HCT116 (cell line): ENCODE data around the gene SSR1. TPM values are rescaled to one million over a fixed set of nuclear protein-coding genes. Genes with fewer than 3 reads are reported as not detected.

Source experiments
- ATAC-seq: fragments of 200-7000 bp; cut with Tn5 transposase; 2 replicates; pipeline ENCODE4 v1.9.1; 2020; ENCODE audit warnings: mild to moderate bottlenecking, moderate library complexity
- BruUV-seq: library from RNA; stranded (reverse); fragments of 400-500 nt; replicated peaks from 2 replicates; lab custom pipeline; 2021; lab: Mats Ljungman, UMichigan
- CTCF ChIA-PET: fragments of 300-600 bp; sonication (Branson Sonifier 250); formaldehyde crosslinking; loops from one replicate; lab custom pipeline; 2021; ENCODE audit warnings: antibody characterized with exemption; lab: Charles Lee
- POLR2A ChIA-PET: fragments of 300-600, 350-600 bp; sonication (Branson Sonifier 250); formaldehyde crosslinking; loops from one replicate; lab custom pipeline; 2021; ENCODE audit warnings: antibody characterized with exemption; lab: Charles Lee
- RAD21 ChIA-PET, 2 experiments: fragments of 300-600 bp; sonication (Branson Sonifier 250); formaldehyde crosslinking; loops; one replicate each; lab custom pipeline; 2023; ENCODE audit warnings: low total read pairs in 2 of 2; ENCODE audit not compliant: uncharacterized antibody in 2 of 2, unreplicated experiment in 2 of 2, low non-redundant PET in 1 of 2; lab: Charles Lee
- DNase-seq: peaks from one replicate; pipeline ENCODE4 v3.0.0-alpha.2; 2010; ENCODE audit warnings: low read depth, low spot score
- H2AFZ ChIP-seq: fragments of 200-600 bp; shearing (Covaris generic), sonication (generic); 2 replicates; pipeline ENCODE4 v1.6.1; 2017; ENCODE audit warnings: low read depth, mixed run types, mixed read lengths, antibody characterized with exemption, low read length; ENCODE audit not compliant: poor library complexity, severe bottlenecking
- H3K27ac ChIP-seq: 2 replicates; pipeline ENCODE4 v1.5.1; 2012; ENCODE audit warnings: low read depth, low read length
- H3K27me3 ChIP-seq: fragments of 200-600 bp; sonication (generic); 2 replicates; pipeline ENCODE4 v1.6.1; 2016; ENCODE audit warnings: mixed run types, low read length, mixed read lengths; ENCODE audit not compliant: insufficient read depth
- H3K36me3 ChIP-seq, 2 experiments: fragments of 200-500 bp in 1 of 2; fragments of 200-600 bp in 1 of 2; sonication (Bioruptor generic) in 1 of 2; sonication (generic) in 1 of 2; 2 replicates each; pipeline versions ENCODE4 v1.5.1 to v1.6.1; 2014 to 2016; ENCODE audit warnings: low read length in 2 of 2, inconsistent platforms in 1 of 2, mixed read lengths in 1 of 2, mixed run types in 1 of 2; ENCODE audit not compliant: insufficient read depth in 2 of 2, control insufficient read depth in 1 of 2
- H3K4me1 ChIP-seq, 2 experiments: fragments of 200-600 bp in 1 of 2; sonication (generic) in 1 of 2; 2 replicates each; pipeline versions ENCODE4 v1.5.1 to v1.6.1; 2012 to 2017; ENCODE audit warnings: low read length in 2 of 2, inconsistent platforms in 1 of 2, mild to moderate bottlenecking in 1 of 2, mixed read lengths in 1 of 2, mixed run types in 1 of 2, moderate library complexity in 1 of 2; ENCODE audit not compliant: insufficient read depth in 2 of 2, control insufficient read depth in 1 of 2
- H3K4me2 ChIP-seq: fragments of 200-600 bp; sonication (generic); 2 replicates; pipeline ENCODE4 v1.6.1; 2017; ENCODE audit warnings: mixed run types, low read length, mixed read lengths
- H3K4me3 ChIP-seq, 2 experiments: fragments of 200-600 bp in 1 of 2; sonication (generic) in 1 of 2; replicated peaks in 1 of 2; 2 replicates each; pipeline ENCODE4 v1.5.1; 2011 to 2016; ENCODE audit warnings: low read length in 2 of 2, control low read depth in 1 of 2, low read depth in 1 of 2, mild to moderate bottlenecking in 1 of 2, mixed read lengths in 1 of 2, mixed run types in 1 of 2
- H3K79me2 ChIP-seq: fragments of 200-600 bp; sonication (generic); 2 replicates; pipeline ENCODE4 v1.6.1; 2017; ENCODE audit warnings: mild to moderate bottlenecking, mixed run types, low read length, moderate library complexity, mixed read lengths; ENCODE audit not compliant: insufficient read depth
- H3K9ac ChIP-seq: fragments of 200-600 bp; sonication (generic); 2 replicates; pipeline ENCODE4 v1.6.1; 2016; ENCODE audit warnings: low read length, mixed read lengths
- H3K9me2 ChIP-seq: fragments of 200-600 bp; sonication (generic), shearing (Covaris generic); 2 replicates; pipeline ENCODE4 v1.6.1; 2017; ENCODE audit warnings: mixed run types, mild to moderate bottlenecking, moderate library complexity; ENCODE audit not compliant: insufficient read depth
- H3K9me3 ChIP-seq, 2 experiments: fragments of 200-500 bp in 1 of 2; fragments of 200-600 bp in 1 of 2; sonication (Bioruptor generic) in 1 of 2; sonication (generic) in 1 of 2; 2 replicates each; pipeline ENCODE4 v1.6.1; 2014 to 2017; ENCODE audit warnings: low read length in 2 of 2, mixed read lengths in 2 of 2, inconsistent platforms in 1 of 2, low read depth in 1 of 2, mild to moderate bottlenecking in 1 of 2, mixed run types in 1 of 2, moderate library complexity in 1 of 2; ENCODE audit not compliant: control insufficient read depth in 1 of 2, insufficient read depth in 1 of 2
- H4K20me1 ChIP-seq: fragments of 200-600 bp; sonication (generic), shearing (Covaris generic); 2 replicates; pipeline ENCODE4 v1.6.1; 2017; ENCODE audit warnings: mixed run types, mild to moderate bottlenecking, moderate library complexity; ENCODE audit not compliant: insufficient read depth
- CBX3 ChIP-seq: IDR thresholded peaks from 2 replicates; pipeline ENCODE4 v1.6.1; 2012; ENCODE audit warnings: low read depth
- CEBPB ChIP-seq: IDR thresholded peaks from 2 replicates; pipeline ENCODE4 v1.6.1; 2012; ENCODE audit warnings: low read depth
- EGR1 ChIP-seq: IDR thresholded peaks from 2 replicates; pipeline ENCODE4 v1.6.1; 2012; ENCODE audit warnings: low read depth
- ELF1 ChIP-seq: IDR thresholded peaks from 2 replicates; pipeline ENCODE4 v1.6.1; 2012; ENCODE audit warnings: low read depth, borderline replicate concordance
- EZH2 ChIP-seq: fragments of 200-600 bp; sonication (generic); IDR thresholded peaks from 2 replicates; pipeline ENCODE4 v1.6.1; 2017; ENCODE audit warnings: antibody characterized with exemption, mixed run types
- EZH2phosphoT487 ChIP-seq: fragments of 200-600 bp; IDR thresholded peaks from 2 replicates; pipeline ENCODE4 v1.6.1; 2018; ENCODE audit warnings: antibody characterized with exemption, borderline replicate concordance
- FOSL1 ChIP-seq: IDR thresholded peaks from 2 replicates; pipeline ENCODE4 v1.6.1; 2012; ENCODE audit warnings: low read depth
- JUND ChIP-seq: IDR thresholded peaks from 2 replicates; pipeline ENCODE4 v1.6.1; 2012
- POLR2A ChIP-seq: IDR thresholded peaks from 2 replicates; pipeline ENCODE4 v1.7.0; 2011; ENCODE audit warnings: borderline replicate concordance; ENCODE audit not compliant: insufficient read depth, insufficient read length; ENCODE audit errors: extremely low read depth
- POLR2AphosphoS5 ChIP-seq: IDR thresholded peaks from 2 replicates; pipeline ENCODE4 v1.6.1; 2011; ENCODE audit warnings: mild to moderate bottlenecking, low read depth, low read length, moderate library complexity
- RAD21 ChIP-seq: IDR thresholded peaks from 2 replicates; pipeline ENCODE4 v1.6.1; 2012; ENCODE audit warnings: low read depth, mild to moderate bottlenecking
- SIN3A ChIP-seq: IDR thresholded peaks from 2 replicates; pipeline ENCODE4 v1.6.1; 2012; ENCODE audit warnings: low read depth
- SRF ChIP-seq: IDR thresholded peaks from 2 replicates; pipeline ENCODE4 v1.6.1; 2012; ENCODE audit warnings: low read depth
- TCF7L2 ChIP-seq: IDR thresholded peaks from 2 replicates; pipeline ENCODE4 v1.7.0; 2011; ENCODE audit warnings: borderline replicate concordance, inconsistent platforms; ENCODE audit not compliant: insufficient read depth, insufficient read length; ENCODE audit errors: extremely low read depth
- YY1 ChIP-seq: IDR thresholded peaks from 2 replicates; pipeline ENCODE4 v1.6.1; 2011; ENCODE audit warnings: low read length, low read depth, moderate library complexity, mild to moderate bottlenecking; ENCODE audit not compliant: insufficient replicate concordance; ENCODE audit errors: extremely low read depth
- ZNF274 ChIP-seq: fragments of 200-500 bp; sonication (Bioruptor generic); IDR thresholded peaks from 2 replicates; pipeline ENCODE4 v1.6.1; 2014; ENCODE audit warnings: mild to moderate bottlenecking, low read depth, low read length, inconsistent platforms
- intact Hi-C: fragments of 100-400 bp; cut with micrococcal nuclease; formaldehyde crosslinking; loops from 2 replicates; pipeline ENCODE4 v1.10.0; 2022
- total RNA-seq: library from RNA; stranded (reverse); gene quantifications from one replicate; pipeline ENCODE4 v1.2.1, GENCODE V29; 2021; ENCODE audit not compliant: unreplicated experiment
- TF ChIP-seq, protein P1 (sequence below), 3 experiments: fragments of 200-600 bp in 1 of 3; sonication (generic) in 1 of 3; IDR thresholded peaks in 2 of 3; conservative IDR thresholded peaks in 1 of 3; 2 replicates each; pipeline ENCODE4 v1.5.1; 2012 to 2017; ENCODE audit warnings: low read depth in 2 of 3, low read length in 2 of 3, antibody characterized with exemption in 1 of 3, borderline replicate concordance in 1 of 3, control low read depth in 1 of 3, mild to moderate bottlenecking in 1 of 3, mixed read lengths in 1 of 3, mixed run types in 1 of 3, moderate library complexity in 1 of 3; ENCODE audit not compliant: insufficient read depth in 1 of 3
- TF ChIP-seq, protein P2 (sequence below): IDR thresholded peaks from 2 replicates; pipeline ENCODE4 v1.6.1; 2011; ENCODE audit warnings: mild to moderate bottlenecking, low read length, moderate library complexity; ENCODE audit not compliant: insufficient replicate concordance; ENCODE audit errors: extremely low read depth
- TF ChIP-seq, protein P3 (sequence below): IDR thresholded peaks from 2 replicates; pipeline ENCODE4 v1.6.1; 2012
- TF ChIP-seq, protein P4 (sequence below): IDR thresholded peaks from 2 replicates; pipeline ENCODE4 v1.6.1; 2012; ENCODE audit warnings: low read depth

SSR1 gene
- total RNA-seq, 1 experiment from 2014 or later, result 127 TPM

DNA sequence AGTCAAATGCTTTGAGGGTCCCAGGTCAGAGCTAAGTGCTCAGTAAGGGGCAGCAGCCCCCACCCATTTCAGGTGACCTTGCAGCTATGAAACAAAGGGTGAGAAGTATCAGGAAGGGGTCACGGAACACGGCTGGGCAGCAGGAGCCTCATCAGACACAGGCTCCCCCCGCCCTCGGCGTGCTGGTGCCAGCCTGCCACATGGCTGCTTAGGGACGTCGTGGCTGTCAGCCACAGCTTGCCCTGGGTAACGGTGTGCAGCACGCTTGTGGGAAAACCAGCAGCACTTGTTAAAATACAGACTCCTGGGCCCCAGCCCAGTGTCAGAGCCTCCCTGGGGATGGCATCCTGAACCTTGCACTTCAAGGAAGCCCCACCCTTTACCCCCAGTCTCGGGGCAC lies 39.3 kb downstream of the SSR1 start:
- intact Hi-C loops, result no loop called here
- no TSS peak for BruUV-seq
- Histone ChIP-seq H2AFZ (no peak overlapping the region), H3K9ac (no peak overlapping the region), H3K4me2 (no peak overlapping the region), H3K9me2 (no peaks in the 10 kb centered on the region), H3K79me2 (no peaks in the 10 kb centered on the region), H3K4me3 (no peak overlapping the region), H3K4me1 (no peaks in the 10 kb centered on the region; a peak in 1 of 4 replicates), H3K9me3 (no peaks in the 10 kb centered on the region), H3K36me3 (no peaks in the 10 kb centered on the region), H3K27me3 (no peaks in the 10 kb centered on the region), H4K20me1 (no peaks in the 10 kb centered on the region), H3K27ac (no peak overlapping the region)
- no peak for TF ChIP-seq CBX3
- no peak for TF ChIP-seq POLR2AphosphoS5
- no peak for TF ChIP-seq SRF
- TF ChIP-seq EZH2, result no peak
- TF ChIP-seq EZH2phosphoT487, result no peak
- TF ChIP-seq, protein P1, sequence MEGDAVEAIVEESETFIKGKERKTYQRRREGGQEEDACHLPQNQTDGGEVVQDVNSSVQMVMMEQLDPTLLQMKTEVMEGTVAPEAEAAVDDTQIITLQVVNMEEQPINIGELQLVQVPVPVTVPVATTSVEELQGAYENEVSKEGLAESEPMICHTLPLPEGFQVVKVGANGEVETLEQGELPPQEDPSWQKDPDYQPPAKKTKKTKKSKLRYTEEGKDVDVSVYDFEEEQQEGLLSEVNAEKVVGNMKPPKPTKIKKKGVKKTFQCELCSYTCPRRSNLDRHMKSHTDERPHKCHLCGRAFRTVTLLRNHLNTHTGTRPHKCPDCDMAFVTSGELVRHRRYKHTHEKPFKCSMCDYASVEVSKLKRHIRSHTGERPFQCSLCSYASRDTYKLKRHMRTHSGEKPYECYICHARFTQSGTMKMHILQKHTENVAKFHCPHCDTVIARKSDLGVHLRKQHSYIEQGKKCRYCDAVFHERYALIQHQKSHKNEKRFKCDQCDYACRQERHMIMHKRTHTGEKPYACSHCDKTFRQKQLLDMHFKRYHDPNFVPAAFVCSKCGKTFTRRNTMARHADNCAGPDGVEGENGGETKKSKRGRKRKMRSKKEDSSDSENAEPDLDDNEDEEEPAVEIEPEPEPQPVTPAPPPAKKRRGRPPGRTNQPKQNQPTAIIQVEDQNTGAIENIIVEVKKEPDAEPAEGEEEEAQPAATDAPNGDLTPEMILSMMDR (IDR thresholded peaks at IDR 0.05 in 2 of 3, conservative IDR thresholded peaks at IDR 0.05 in 1 of 3; ENCODE audit: borderline replicate concordance in 1 of 3, insufficient read depth in 1 of 3, low read depth in 2 of 3, low read length in 2 of 3), result no peak
- no peak for TF ChIP-seq ELF1
- no peak for TF ChIP-seq POLR2A
- TF ChIP-seq, protein P2, sequence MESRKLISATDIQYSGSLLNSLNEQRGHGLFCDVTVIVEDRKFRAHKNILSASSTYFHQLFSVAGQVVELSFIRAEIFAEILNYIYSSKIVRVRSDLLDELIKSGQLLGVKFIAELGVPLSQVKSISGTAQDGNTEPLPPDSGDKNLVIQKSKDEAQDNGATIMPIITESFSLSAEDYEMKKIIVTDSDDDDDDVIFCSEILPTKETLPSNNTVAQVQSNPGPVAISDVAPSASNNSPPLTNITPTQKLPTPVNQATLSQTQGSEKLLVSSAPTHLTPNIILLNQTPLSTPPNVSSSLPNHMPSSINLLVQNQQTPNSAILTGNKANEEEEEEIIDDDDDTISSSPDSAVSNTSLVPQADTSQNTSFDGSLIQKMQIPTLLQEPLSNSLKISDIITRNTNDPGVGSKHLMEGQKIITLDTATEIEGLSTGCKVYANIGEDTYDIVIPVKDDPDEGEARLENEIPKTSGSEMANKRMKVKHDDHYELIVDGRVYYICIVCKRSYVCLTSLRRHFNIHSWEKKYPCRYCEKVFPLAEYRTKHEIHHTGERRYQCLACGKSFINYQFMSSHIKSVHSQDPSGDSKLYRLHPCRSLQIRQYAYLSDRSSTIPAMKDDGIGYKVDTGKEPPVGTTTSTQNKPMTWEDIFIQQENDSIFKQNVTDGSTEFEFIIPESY, result no peak
- no peak for TF ChIP-seq YY1
- TF ChIP-seq EGR1, result no peak
- TF ChIP-seq JUND, result no peak
- no peak for TF ChIP-seq RAD21
- no peak for TF ChIP-seq FOSL1
- TF ChIP-seq, protein P3, sequence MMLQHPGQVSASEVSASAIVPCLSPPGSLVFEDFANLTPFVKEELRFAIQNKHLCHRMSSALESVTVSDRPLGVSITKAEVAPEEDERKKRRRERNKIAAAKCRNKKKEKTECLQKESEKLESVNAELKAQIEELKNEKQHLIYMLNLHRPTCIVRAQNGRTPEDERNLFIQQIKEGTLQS, result no peak
- no peak for TF ChIP-seq ZNF274
- TF ChIP-seq CEBPB, result no peak
- TF ChIP-seq TCF7L2, result no peak
- TF ChIP-seq, protein P4, sequence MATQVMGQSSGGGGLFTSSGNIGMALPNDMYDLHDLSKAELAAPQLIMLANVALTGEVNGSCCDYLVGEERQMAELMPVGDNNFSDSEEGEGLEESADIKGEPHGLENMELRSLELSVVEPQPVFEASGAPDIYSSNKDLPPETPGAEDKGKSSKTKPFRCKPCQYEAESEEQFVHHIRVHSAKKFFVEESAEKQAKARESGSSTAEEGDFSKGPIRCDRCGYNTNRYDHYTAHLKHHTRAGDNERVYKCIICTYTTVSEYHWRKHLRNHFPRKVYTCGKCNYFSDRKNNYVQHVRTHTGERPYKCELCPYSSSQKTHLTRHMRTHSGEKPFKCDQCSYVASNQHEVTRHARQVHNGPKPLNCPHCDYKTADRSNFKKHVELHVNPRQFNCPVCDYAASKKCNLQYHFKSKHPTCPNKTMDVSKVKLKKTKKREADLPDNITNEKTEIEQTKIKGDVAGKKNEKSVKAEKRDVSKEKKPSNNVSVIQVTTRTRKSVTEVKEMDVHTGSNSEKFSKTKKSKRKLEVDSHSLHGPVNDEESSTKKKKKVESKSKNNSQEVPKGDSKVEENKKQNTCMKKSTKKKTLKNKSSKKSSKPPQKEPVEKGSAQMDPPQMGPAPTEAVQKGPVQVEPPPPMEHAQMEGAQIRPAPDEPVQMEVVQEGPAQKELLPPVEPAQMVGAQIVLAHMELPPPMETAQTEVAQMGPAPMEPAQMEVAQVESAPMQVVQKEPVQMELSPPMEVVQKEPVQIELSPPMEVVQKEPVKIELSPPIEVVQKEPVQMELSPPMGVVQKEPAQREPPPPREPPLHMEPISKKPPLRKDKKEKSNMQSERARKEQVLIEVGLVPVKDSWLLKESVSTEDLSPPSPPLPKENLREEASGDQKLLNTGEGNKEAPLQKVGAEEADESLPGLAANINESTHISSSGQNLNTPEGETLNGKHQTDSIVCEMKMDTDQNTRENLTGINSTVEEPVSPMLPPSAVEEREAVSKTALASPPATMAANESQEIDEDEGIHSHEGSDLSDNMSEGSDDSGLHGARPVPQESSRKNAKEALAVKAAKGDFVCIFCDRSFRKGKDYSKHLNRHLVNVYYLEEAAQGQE, result no peak
- no peak for TF ChIP-seq SIN3A
- DNase-seq (no peak), ATAC-seq (no peak)
- ChIA-PET RAD21 (no interaction called here), POLR2A (no interaction called here), CTCF (interaction anchor here (1.0 kb wide), 1 partner anchor 12 kb away, joined by 3 read pairs; no protein-coding TSS in a partner anchor)
